ENCODE data around the gene ESD.

Gene ESD

DNA sequence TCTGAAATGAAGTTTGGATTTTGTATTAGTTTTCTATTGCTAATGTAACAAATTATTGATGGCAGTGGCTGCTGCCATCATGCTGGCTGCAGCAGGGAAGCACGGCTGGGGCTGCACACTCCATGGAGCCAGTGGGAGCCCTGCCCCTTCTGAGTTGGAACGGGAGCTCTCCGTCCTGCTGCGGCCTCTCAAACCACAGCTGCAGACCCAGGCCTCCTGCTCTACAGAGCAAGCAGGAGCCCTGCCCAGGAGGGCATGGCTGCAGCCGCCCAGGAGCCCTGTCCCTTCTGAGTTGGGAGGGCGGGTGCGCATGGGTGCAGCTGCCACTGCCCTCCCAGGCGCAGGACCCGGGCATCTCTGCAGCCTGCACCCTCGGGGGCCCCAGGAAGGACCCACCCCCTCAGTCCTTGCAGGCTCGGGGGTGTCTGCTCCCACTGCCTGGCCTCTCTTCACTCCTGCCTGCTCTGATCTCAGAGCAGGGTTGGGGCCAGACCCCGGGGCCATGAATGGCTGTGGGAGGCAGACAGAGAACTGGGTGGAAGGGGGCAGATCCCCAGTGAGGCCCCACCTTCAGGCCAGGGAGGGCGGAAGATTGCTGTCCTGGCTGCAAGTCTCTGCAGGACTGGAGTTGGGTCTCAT, 21.0 kb upstream of the ESD start:
- Histone ChIP-seq H3K36me3 (ENCODE audit: insufficient read depth, low read length) (no peaks in the 10 kb centered on the region), H2AFZ (ENCODE audit: low read length) (no peak overlapping the region), H3K27ac (ENCODE audit: low read depth, low read length, poor library complexity, severe bottlenecking) (no peak overlapping the region), H3K4me3 (ENCODE audit: low read depth, low read length, poor library complexity, severe bottlenecking) (no peak overlapping the region), H3K79me2 (ENCODE audit: insufficient read depth, low read length) (no peaks in the 10 kb centered on the region), H4K20me1 (ENCODE audit: insufficient read depth, low read length) (no peaks in the 10 kb centered on the region), H3K4me1 (ENCODE audit: insufficient read depth, low read length, severe bottlenecking) (no peaks in the 10 kb centered on the region), H3K4me2 (ENCODE audit: low read length) (no peak overlapping the region), H3K9me2 (ENCODE audit: low read depth, low read length) (no peaks in the 10 kb centered on the region; the same call in 1 of the 2 replicates), H3K27me3 (ENCODE audit: insufficient read depth, low read length) (no peaks in the 10 kb centered on the region), H3F3A (ENCODE audit: insufficient read depth, low read length) (no peaks in the 10 kb centered on the region), H3K9ac (ENCODE audit: low read length) (no peak overlapping the region), H3K9me3 (ENCODE audit: low read length) (no peaks in the 10 kb centered on the region)
- TF ChIP-seq, protein P1, sequence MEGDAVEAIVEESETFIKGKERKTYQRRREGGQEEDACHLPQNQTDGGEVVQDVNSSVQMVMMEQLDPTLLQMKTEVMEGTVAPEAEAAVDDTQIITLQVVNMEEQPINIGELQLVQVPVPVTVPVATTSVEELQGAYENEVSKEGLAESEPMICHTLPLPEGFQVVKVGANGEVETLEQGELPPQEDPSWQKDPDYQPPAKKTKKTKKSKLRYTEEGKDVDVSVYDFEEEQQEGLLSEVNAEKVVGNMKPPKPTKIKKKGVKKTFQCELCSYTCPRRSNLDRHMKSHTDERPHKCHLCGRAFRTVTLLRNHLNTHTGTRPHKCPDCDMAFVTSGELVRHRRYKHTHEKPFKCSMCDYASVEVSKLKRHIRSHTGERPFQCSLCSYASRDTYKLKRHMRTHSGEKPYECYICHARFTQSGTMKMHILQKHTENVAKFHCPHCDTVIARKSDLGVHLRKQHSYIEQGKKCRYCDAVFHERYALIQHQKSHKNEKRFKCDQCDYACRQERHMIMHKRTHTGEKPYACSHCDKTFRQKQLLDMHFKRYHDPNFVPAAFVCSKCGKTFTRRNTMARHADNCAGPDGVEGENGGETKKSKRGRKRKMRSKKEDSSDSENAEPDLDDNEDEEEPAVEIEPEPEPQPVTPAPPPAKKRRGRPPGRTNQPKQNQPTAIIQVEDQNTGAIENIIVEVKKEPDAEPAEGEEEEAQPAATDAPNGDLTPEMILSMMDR (IDR thresholded peaks at IDR 0.05; ENCODE audit: low read length), result no peak
- TF ChIP-seq EZH2 (IDR thresholded peaks at IDR 0.05; ENCODE audit: borderline replicate concordance, low read length), result no peak

GRCh38 chr13:46817095-46817494, 20.1 kb upstream of the ESD start:
- no peak overlapping the region for H2AFZ ChIP-seq (ENCODE audit: low read length)
- no peak overlapping the region for H3K4me2 ChIP-seq (ENCODE audit: low read length)
- no peaks in the 10 kb centered on the region for H3K79me2 ChIP-seq (ENCODE audit: insufficient read depth, low read length)

DNA sequence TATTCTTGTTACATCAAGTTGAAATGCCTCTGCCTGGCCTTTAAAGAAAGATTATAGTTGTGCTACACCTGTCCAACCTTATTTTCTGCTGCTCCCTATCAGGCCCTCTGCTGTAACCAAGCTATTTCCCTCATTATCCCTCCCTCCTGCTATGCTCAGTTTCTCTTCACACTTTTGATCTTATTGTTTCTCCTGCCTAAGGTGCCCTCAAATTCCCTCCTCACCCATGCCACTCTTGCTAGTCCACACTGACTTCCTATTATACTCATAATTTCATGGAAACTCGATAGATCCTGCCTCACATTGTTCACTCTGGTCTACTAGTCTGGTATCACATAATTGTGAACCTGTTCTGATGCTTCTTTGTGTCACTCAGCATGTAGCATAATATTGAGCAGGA, 19.4 kb upstream of the ESD start:
- no peaks in the 10 kb centered on the region; the same call in 1 of the 2 replicates for H3K9me2 ChIP-seq (ENCODE audit: low read depth, low read length)
- H3K79me2 ChIP-seq (ENCODE audit: insufficient read depth, low read length), result no peaks in the 10 kb centered on the region
- no peaks in the 10 kb centered on the region for H3K27me3 ChIP-seq (ENCODE audit: insufficient read depth, low read length)
- no peak overlapping the region for H3K4me3 ChIP-seq (ENCODE audit: low read depth, low read length, poor library complexity, severe bottlenecking)
- no peak overlapping the region for H3K9ac ChIP-seq (ENCODE audit: low read length)
- no peaks in the 10 kb centered on the region for H4K20me1 ChIP-seq (ENCODE audit: insufficient read depth, low read length)
- no peaks in the 10 kb centered on the region for H3K4me1 ChIP-seq (ENCODE audit: insufficient read depth, low read length, severe bottlenecking)
- no peaks in the 10 kb centered on the region for H3K36me3 ChIP-seq (ENCODE audit: insufficient read depth, low read length)
- no peak overlapping the region for H3K4me2 ChIP-seq (ENCODE audit: low read length)
- TF ChIP-seq, protein P1 (IDR thresholded peaks at IDR 0.05; ENCODE audit: low read length), result no peak
- TF ChIP-seq EZH2 (IDR thresholded peaks at IDR 0.05; ENCODE audit: borderline replicate concordance, low read length), result no peak
- H3F3A ChIP-seq (ENCODE audit: insufficient read depth, low read length), result no peaks in the 10 kb centered on the region
- peaks cover 5% of the 10 kb centered on the region; the same call in 1 of the 2 replicates for H3K9me3 ChIP-seq (ENCODE audit: low read length)
- H2AFZ ChIP-seq (ENCODE audit: low read length), result no peak overlapping the region
- no peak overlapping the region for H3K27ac ChIP-seq (ENCODE audit: low read depth, low read length, poor library complexity, severe bottlenecking)

More at GRCh38 chr13:46817095-46817494, 20.1 kb upstream of the ESD start:
- H4K20me1 ChIP-seq (ENCODE audit: insufficient read depth, low read length), result no peaks in the 10 kb centered on the region
- no peaks in the 10 kb centered on the region for H3F3A ChIP-seq (ENCODE audit: insufficient read depth, low read length)
- TF ChIP-seq, protein P1 (IDR thresholded peaks at IDR 0.05; ENCODE audit: low read length), result no peak
- TF ChIP-seq EZH2 (IDR thresholded peaks at IDR 0.05; ENCODE audit: borderline replicate concordance, low read length), result no peak
- H3K27me3 ChIP-seq (ENCODE audit: insufficient read depth, low read length), result no peaks in the 10 kb centered on the region
- H3K9me2 ChIP-seq (ENCODE audit: low read depth, low read length), result no peaks in the 10 kb centered on the region; the same call in 1 of the 2 replicates
- H3K9me3 ChIP-seq (ENCODE audit: low read length), result peaks cover 5% of the 10 kb centered on the region; the same call in 1 of the 2 replicates
- H3K36me3 ChIP-seq (ENCODE audit: insufficient read depth, low read length), result no peaks in the 10 kb centered on the region
- no peak overlapping the region for H3K4me3 ChIP-seq (ENCODE audit: low read depth, low read length, poor library complexity, severe bottlenecking)
- H3K9ac ChIP-seq (ENCODE audit: low read length), result no peak overlapping the region
- H3K4me1 ChIP-seq (ENCODE audit: insufficient read depth, low read length, severe bottlenecking), result no peaks in the 10 kb centered on the region
- no peak overlapping the region for H3K27ac ChIP-seq (ENCODE audit: low read depth, low read length, poor library complexity, severe bottlenecking)

Measured in OCI-LY1 (cell line).